Measurements from ENCODE around the gene CKLF. TPM values are rescaled to one million over a fixed set of nuclear protein-coding genes. Genes with fewer than 3 reads are reported as not detected.

The CKLF gene
- total RNA-seq, 1 experiment from 2014 or later = 21.0 TPM

DNA sequence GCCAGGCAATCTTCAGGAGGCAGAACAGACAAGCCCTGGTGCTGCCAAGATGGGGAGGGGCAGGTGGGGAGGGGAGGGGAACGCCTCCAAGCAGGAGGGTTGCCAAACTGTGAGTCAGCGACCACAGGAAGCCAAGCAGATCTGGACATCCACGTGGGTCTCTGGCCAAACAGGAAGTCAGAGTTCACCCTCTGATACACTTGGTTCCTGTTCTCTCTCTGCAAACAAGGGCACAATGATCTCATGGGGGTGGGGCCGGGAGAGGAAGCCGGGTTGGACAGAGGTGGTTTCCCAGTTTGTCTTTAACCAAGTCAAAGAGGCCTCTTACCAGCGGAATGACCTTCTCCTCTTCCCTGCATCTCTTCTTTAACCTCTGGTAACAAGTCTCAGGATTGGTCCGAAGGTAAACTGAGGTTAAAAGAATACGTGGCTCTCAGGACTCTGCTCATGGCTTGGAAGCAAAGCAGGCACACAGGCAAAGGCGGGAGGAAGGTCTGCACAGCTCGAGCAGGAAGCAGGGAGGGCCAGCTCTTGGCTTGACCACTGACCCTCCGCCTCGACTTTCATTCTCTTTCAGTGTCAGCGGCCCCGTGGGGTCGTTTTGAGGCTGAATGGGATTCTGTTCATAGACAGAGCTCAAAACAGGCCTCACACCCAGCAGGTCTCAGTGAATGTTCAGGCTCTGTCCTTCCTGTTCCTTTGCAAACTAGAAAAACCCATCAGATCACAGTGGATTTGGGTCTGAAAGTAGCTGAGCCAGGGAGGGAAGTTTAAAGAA, 35.4 kb upstream of the CKLF start:
- Mint-ChIP-seq H3K4me3 (no peak overlapping the region), H3K36me3 (peaks cover 11% of the 10 kb centered on the region), H3K27ac (peak overlapping the region; percentile 68), H3K27me3 (ENCODE audit: low read depth) (no peaks in the 10 kb centered on the region), H3K9me3 (peaks cover 4% of the 10 kb centered on the region; the same call in 1 of the 2 replicates), H3K4me1 (peaks cover 33% of the 10 kb centered on the region)
- ChIA-PET POLR2A (no interaction called here), CTCF (no interaction called here)
- ATAC-seq = peak; percentile 18
- TF ChIP-seq SMAD3 (CRISPR knock-in tag; IDR thresholded peaks at IDR 0.05; ENCODE audit: borderline replicate concordance) (no peak), GABPB1 (CRISPR knock-in tag; IDR thresholded peaks at IDR 0.05) (peak; percentile 86)
- TF ChIP-seq, protein P1, sequence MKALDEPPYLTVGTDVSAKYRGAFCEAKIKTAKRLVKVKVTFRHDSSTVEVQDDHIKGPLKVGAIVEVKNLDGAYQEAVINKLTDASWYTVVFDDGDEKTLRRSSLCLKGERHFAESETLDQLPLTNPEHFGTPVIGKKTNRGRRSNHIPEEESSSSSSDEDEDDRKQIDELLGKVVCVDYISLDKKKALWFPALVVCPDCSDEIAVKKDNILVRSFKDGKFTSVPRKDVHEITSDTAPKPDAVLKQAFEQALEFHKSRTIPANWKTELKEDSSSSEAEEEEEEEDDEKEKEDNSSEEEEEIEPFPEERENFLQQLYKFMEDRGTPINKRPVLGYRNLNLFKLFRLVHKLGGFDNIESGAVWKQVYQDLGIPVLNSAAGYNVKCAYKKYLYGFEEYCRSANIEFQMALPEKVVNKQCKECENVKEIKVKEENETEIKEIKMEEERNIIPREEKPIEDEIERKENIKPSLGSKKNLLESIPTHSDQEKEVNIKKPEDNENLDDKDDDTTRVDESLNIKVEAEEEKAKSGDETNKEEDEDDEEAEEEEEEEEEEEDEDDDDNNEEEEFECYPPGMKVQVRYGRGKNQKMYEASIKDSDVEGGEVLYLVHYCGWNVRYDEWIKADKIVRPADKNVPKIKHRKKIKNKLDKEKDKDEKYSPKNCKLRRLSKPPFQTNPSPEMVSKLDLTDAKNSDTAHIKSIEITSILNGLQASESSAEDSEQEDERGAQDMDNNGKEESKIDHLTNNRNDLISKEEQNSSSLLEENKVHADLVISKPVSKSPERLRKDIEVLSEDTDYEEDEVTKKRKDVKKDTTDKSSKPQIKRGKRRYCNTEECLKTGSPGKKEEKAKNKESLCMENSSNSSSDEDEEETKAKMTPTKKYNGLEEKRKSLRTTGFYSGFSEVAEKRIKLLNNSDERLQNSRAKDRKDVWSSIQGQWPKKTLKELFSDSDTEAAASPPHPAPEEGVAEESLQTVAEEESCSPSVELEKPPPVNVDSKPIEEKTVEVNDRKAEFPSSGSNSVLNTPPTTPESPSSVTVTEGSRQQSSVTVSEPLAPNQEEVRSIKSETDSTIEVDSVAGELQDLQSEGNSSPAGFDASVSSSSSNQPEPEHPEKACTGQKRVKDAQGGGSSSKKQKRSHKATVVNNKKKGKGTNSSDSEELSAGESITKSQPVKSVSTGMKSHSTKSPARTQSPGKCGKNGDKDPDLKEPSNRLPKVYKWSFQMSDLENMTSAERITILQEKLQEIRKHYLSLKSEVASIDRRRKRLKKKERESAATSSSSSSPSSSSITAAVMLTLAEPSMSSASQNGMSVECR (CRISPR knock-in tag; IDR thresholded peaks at IDR 0.05; ENCODE audit: borderline replicate concordance) = no peak
- no peak for DNase-seq (ENCODE audit: low spot score)

DNA sequence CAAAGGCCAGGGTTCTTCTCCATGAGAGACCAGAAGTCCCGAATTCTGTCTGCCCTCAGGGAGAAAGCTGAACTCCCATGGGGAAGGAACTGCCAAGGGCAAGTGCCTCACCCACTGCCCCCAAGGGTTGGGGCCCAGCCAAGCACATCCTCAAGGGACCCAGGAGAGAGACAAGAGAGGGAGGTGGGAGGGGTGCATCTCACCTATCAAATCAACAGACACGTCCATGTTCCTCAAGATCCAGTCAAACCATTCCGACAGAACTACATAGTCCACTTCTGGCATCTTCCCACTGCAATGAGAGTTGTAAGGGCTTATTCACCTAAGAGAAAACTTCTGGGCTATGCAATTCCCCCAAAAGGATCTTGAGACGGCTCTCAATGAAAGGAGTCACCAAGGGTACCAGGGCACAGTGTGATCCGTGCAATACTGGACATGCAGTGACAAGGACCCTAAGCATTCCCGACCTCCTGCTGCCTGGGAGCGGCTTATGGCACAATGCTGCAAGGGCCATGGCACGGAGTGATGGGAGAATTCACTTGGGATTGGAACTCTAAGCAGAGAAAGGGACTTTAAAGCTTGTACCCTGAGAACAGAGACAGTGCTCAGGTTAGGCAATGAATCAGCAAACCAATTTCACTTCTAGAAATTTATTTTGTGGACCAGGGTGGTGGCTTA, 34.7 kb upstream of the CKLF start:
- H3K27ac Mint-ChIP-seq = no peak overlapping the region
- no peaks in the 10 kb centered on the region for H3K27me3 Mint-ChIP-seq (ENCODE audit: low read depth)
- DNase-seq (ENCODE audit: low spot score) = no peak
- POLR2A ChIA-PET = no interaction called here
- no peak overlapping the region for H3K4me3 Mint-ChIP-seq
- H3K9me3 Mint-ChIP-seq = peaks cover 4% of the 10 kb centered on the region; the same call in 1 of the 2 replicates
- CTCF ChIA-PET = no interaction called here
- ATAC-seq = no peak
- H3K4me1 Mint-ChIP-seq = peaks cover 26% of the 10 kb centered on the region
- H3K36me3 Mint-ChIP-seq = peaks cover 11% of the 10 kb centered on the region
- TF ChIP-seq, protein P2, sequence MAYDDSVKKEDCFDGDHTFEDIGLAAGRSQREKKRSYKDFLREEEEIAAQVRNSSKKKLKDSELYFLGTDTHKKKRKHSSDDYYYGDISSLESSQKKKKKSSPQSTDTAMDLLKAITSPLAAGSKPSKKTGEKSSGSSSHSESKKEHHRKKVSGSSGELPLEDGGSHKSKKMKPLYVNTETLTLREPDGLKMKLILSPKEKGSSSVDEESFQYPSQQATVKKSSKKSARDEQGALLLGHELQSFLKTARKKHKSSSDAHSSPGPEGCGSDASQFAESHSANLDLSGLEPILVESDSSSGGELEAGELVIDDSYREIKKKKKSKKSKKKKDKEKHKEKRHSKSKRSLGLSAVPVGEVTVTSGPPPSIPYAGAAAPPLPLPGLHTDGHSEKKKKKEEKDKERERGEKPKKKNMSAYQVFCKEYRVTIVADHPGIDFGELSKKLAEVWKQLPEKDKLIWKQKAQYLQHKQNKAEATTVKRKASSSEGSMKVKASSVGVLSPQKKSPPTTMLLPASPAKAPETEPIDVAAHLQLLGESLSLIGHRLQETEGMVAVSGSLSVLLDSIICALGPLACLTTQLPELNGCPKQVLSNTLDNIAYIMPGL (CRISPR knock-in tag; IDR thresholded peaks at IDR 0.05) = no peak
- TF ChIP-seq GABPB1 (CRISPR knock-in tag; IDR thresholded peaks at IDR 0.05) (no peak), ATF2 (CRISPR knock-in tag; IDR thresholded peaks at IDR 0.05; ENCODE audit: borderline replicate concordance, low read depth) (no peak), KAT7 (CRISPR knock-in tag; IDR thresholded peaks at IDR 0.05; ENCODE audit: borderline replicate concordance) (no peak), ZNF232 (CRISPR knock-in tag; IDR thresholded peaks at IDR 0.05) (no peak), TCF7 (CRISPR knock-in tag; IDR thresholded peaks at IDR 0.05; ENCODE audit: low read depth) (no peak), ETV6 (CRISPR knock-in tag; IDR thresholded peaks at IDR 0.05) (no peak), NR2C2 (CRISPR knock-in tag; IDR thresholded peaks at IDR 0.05) (no peak), FOXJ3 (CRISPR knock-in tag; IDR thresholded peaks at IDR 0.05; ENCODE audit: borderline replicate concordance) (no peak), NFATC4 (CRISPR knock-in tag; IDR thresholded peaks at IDR 0.05) (no peak), SP1 (CRISPR knock-in tag; conservative IDR thresholded peaks at IDR 0.05) (no peak), FOXK1 (CRISPR knock-in tag; IDR thresholded peaks at IDR 0.05) (no peak), JUN (CRISPR knock-in tag; IDR thresholded peaks at IDR 0.05) (no peak), PREB (CRISPR knock-in tag; IDR thresholded peaks at IDR 0.05; ENCODE audit: borderline replicate concordance) (no peak)
- TF ChIP-seq, protein P3, sequence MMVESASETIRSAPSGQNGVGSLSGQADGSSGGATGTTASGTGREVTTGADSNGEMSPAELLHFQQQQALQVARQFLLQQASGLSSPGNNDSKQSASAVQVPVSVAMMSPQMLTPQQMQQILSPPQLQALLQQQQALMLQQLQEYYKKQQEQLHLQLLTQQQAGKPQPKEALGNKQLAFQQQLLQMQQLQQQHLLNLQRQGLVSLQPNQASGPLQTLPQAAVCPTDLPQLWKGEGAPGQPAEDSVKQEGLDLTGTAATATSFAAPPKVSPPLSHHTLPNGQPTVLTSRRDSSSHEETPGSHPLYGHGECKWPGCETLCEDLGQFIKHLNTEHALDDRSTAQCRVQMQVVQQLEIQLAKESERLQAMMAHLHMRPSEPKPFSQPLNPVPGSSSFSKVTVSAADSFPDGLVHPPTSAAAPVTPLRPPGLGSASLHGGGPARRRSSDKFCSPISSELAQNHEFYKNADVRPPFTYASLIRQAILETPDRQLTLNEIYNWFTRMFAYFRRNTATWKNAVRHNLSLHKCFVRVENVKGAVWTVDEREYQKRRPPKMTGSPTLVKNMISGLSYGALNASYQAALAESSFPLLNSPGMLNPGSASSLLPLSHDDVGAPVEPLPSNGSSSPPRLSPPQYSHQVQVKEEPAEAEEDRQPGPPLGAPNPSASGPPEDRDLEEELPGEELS (CRISPR knock-in tag; IDR thresholded peaks at IDR 0.05) = no peak
- TF ChIP-seq, protein P4, sequence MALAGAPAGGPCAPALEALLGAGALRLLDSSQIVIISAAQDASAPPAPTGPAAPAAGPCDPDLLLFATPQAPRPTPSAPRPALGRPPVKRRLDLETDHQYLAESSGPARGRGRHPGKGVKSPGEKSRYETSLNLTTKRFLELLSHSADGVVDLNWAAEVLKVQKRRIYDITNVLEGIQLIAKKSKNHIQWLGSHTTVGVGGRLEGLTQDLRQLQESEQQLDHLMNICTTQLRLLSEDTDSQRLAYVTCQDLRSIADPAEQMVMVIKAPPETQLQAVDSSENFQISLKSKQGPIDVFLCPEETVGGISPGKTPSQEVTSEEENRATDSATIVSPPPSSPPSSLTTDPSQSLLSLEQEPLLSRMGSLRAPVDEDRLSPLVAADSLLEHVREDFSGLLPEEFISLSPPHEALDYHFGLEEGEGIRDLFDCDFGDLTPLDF (CRISPR knock-in tag; IDR thresholded peaks at IDR 0.05) = no peak

Measured in WTC11 (cell line).